Glutamatergic neuron (in vitro differentiated cells): ENCODE measurements around the gene DDX51. TPM values are rescaled to one million over a fixed set of nuclear protein-coding genes. Genes with fewer than 3 reads are reported as not detected.
A peak's percentile ranks its signal among the peaks of the same experiment; 100 is the strongest.

Source experiments
- DNase-seq: peaks from one replicate; pipeline ENCODE4 v3.0.0; 2022
- H3K27ac Mint-ChIP-seq: one replicate; pipeline ENCODE4 v1.8.0; 2020; ENCODE audit warnings: mild to moderate bottlenecking, mixed read lengths, inconsistent platforms; ENCODE audit not compliant: unreplicated experiment
- H3K27me3 Mint-ChIP-seq: one replicate; pipeline ENCODE4 v1.8.0; 2020; ENCODE audit warnings: mild to moderate bottlenecking, moderate library complexity, mixed read lengths, inconsistent platforms; ENCODE audit not compliant: unreplicated experiment
- H3K36me3 Mint-ChIP-seq: one replicate; pipeline ENCODE4 v1.8.0; 2020; ENCODE audit warnings: mild to moderate bottlenecking, mixed read lengths, inconsistent platforms; ENCODE audit not compliant: unreplicated experiment
- H3K4me1 Mint-ChIP-seq: one replicate; pipeline ENCODE4 v1.8.0; 2020; ENCODE audit warnings: mild to moderate bottlenecking, low read depth, mixed read lengths, inconsistent platforms; ENCODE audit not compliant: unreplicated experiment
- H3K4me3 Mint-ChIP-seq: one replicate; pipeline ENCODE4 v1.8.0; 2020; ENCODE audit warnings: mild to moderate bottlenecking, mixed read lengths, inconsistent platforms; ENCODE audit not compliant: unreplicated experiment
- H3K9me3 Mint-ChIP-seq: one replicate; pipeline ENCODE4 v1.8.0; 2020; ENCODE audit warnings: mild to moderate bottlenecking, moderate library complexity, mixed read lengths, inconsistent platforms; ENCODE audit not compliant: unreplicated experiment
- CTCF ChIP-seq: fragments of 200-600 bp; sonication (generic); IDR thresholded peaks from one replicate; pipeline ENCODE4 v1.5.0; 2021; ENCODE audit not compliant: partially characterized antibody, unreplicated experiment
- total RNA-seq: library from RNA; stranded (reverse); fragmentation: NEBNext Ultra II Directional; extraction: Animal tissue kit (Norgen Biotek cat#: 25700); gene quantifications from one replicate; pipeline ENCODE4 v1.2.1, GENCODE V29; 2021; ENCODE audit not compliant: unreplicated experiment

DDX51 gene
- total RNA-seq, 1 donor from 2014 or later: 24.9 TPM

- Mint-ChIP-seq H3K27me3 (peaks cover 6% of the 10 kb centered on the region), H3K36me3 (peaks cover 15% of the 10 kb centered on the region), H3K27ac (peak overlapping the region; percentile 91), H3K4me3 (peak overlapping the region; percentile 95), H3K4me1 (no peaks in the 10 kb centered on the region), H3K9me3 (peaks cover 11% of the 10 kb centered on the region)
- peak; percentile 85 for DNase-seq
- no peak for TF ChIP-seq CTCF
Observed at GRCh38 chr12:132189378-132190011, 45.4 kb upstream of the DDX51 start.

- H3K27ac Mint-ChIP-seq: peak overlapping the region; percentile 91
- peaks cover 11% of the 10 kb centered on the region for H3K9me3 Mint-ChIP-seq
- no peaks in the 10 kb centered on the region for H3K4me1 Mint-ChIP-seq
- peaks cover 15% of the 10 kb centered on the region for H3K36me3 Mint-ChIP-seq
- peak overlapping the region; percentile 95 for H3K4me3 Mint-ChIP-seq
- no peak for TF ChIP-seq CTCF
- H3K27me3 Mint-ChIP-seq: peaks cover 6% of the 10 kb centered on the region
- DNase-seq: no peak
Observed at GRCh38 chr12:132188916-132189325, 44.8 kb upstream of the DDX51 start.

- Mint-ChIP-seq H3K9me3 (peaks cover 11% of the 10 kb centered on the region), H3K4me3 (no peak overlapping the region), H3K27ac (no peak overlapping the region), H3K27me3 (peaks cover 6% of the 10 kb centered on the region), H3K4me1 (no peaks in the 10 kb centered on the region), H3K36me3 (peaks cover 13% of the 10 kb centered on the region)
- no peak for TF ChIP-seq CTCF
- no peak for DNase-seq
Observed at GRCh38 chr12:132188451-132188901, 44.4 kb upstream of the DDX51 start.

- H3K27me3 Mint-ChIP-seq: peaks cover 8% of the 10 kb centered on the region
- no peak for DNase-seq
- no peak for TF ChIP-seq CTCF
- H3K27ac Mint-ChIP-seq: no peak overlapping the region
- peaks cover 17% of the 10 kb centered on the region for H3K36me3 Mint-ChIP-seq
- no peaks in the 10 kb centered on the region for H3K4me1 Mint-ChIP-seq
- H3K9me3 Mint-ChIP-seq: peaks cover 15% of the 10 kb centered on the region
- no peak overlapping the region for H3K4me3 Mint-ChIP-seq
Observed at GRCh38 chr12:132187646-132188450, 43.7 kb upstream of the DDX51 start.
